NCI-H1930 (cell line): ENCODE measurements around the gene TAF1D.
"Not testable (repeated sequence)": the region's sequence is repeated elsewhere in the genome, so short reads cannot be mapped to it uniquely, and the experiment has no call there.

Experiments
- DNase-seq, 2 experiments: peaks; one replicate each; lab custom pipeline; 2025; lab: John Stamatoyannopoulos, UW

TAF1D gene, protein sequence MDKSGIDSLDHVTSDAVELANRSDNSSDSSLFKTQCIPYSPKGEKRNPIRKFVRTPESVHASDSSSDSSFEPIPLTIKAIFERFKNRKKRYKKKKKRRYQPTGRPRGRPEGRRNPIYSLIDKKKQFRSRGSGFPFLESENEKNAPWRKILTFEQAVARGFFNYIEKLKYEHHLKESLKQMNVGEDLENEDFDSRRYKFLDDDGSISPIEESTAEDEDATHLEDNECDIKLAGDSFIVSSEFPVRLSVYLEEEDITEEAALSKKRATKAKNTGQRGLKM

GRCh38 chr11:93741094-93741881 lies at the start of gene TAF1D, which contains the start of gene C11orf54:
Gene TAF1D, minus strand, starts transcription at chr11:93741495. Its CDS starts 2,191 bp downstream, at chr11:93739304.
Gene C11orf54, plus strand, starts transcription at chr11:93741672. Its CDS starts 5,722 bp downstream, at chr11:93747394.
- DNase-seq = peak; percentile 93 to 98

DNA sequence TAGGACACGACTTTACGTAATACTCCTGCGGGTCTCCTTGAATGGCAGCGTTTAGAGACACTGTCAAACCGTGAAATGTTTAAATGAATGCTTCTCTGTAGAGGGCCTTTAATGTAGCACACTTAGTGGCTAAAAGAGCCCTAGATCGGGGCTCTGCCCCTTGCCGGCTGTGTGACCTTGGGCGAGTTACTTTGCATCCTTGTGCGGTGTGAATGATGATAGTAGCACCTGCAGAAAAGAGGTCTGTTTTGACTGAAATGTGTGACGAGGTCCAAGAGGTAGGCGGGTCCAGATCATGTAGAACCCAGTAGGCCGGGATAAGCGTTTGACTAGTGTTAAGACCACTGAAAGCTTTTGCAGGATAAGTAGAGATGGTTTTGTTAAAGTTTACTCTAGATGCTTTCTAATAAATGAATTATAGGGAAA lies 43.7 kb upstream of the TAF1D start:
- no peak for DNase-seq

- peak; percentile 87 to 88 for DNase-seq
Observed at GRCh38 chr11:93784145-93784934, 43.0 kb upstream of the TAF1D start, which contains the start of gene MED17. Gene MED17, plus strand, starts transcription at chr11:93784282. Its CDS starts 232 bp downstream, at chr11:93784514.

- no peak for DNase-seq
Observed at GRCh38 chr11:93783765-93784144, 42.5 kb upstream of the TAF1D start.

DNA sequence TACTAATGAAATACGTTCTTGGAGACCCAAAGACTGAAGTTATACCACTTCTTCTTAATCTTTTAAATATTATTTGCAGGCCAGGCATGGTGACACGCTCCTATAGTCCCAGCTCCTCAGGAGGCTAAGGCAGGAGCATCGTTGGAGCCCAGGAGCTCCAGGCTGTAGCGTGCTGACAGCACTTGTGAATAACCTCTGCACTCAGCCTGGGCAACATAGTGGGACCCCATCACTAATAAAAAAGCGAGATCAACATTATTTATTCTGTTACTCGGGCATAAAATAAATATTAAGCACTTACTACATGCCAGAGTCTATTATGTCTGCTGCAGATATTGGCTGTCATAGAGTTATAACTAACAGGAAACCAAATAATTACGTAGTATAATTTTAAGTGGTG lies 42.1 kb upstream of the TAF1D start:
- DNase-seq = no peak

- no peak for DNase-seq
Observed at GRCh38 chr11:93775289-93775688, 34.0 kb upstream of the TAF1D start.

DNA sequence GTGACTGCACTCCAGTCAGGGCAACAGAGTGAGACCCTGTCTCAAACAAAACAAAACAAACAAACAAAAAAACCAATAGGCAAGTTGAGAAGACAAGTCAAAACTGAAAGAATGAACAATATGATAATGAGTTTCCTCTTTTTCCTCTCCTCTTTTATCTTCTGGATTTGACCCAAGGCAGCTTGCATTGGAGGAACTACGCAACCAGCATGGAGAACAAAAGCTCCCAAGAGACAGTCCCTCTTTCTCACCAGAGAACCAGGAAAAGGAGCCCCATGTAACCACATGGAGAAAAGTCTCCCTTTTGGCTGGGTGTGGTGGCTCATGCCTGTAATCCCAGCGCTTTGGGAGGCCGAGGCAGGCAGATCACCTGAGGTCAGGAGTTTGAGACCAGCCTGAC lies 33.3 kb upstream of the TAF1D start:
- not testable (repeated sequence) for DNase-seq

DNA sequence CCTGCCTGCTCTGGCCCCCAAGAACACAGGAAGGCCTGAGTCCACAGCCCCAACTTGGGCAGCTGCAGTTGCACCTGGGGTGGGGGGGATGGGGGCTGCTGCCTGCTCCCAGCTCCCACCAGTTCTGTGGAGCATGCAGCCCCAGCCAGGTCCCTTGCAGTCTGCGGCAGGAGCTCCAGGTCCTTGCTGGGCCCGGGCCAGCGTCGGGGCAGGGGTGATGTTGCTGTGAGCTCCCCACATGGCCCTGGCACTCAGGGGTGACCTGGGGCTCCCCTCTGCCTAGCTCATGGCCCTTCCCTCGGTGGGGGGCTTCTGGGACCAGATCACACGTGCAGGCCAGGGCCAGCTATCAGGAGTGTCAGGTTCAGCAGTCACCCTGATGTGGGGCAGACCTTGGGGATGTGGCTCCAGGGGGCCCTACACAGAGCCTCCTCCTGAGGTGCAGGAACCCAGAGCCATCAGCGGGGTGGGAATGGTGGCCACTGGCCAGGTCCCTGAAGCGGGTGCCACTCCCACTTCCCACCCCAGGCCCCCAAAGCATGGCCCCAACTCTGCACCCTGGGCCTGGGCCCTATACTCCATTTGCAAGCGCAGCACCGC lies 32.4 kb upstream of the TAF1D start:
- DNase-seq = no peak

GRCh38 chr11:93773045-93773477 lies 31.8 kb upstream of the TAF1D start:
- no peak for DNase-seq

DNA sequence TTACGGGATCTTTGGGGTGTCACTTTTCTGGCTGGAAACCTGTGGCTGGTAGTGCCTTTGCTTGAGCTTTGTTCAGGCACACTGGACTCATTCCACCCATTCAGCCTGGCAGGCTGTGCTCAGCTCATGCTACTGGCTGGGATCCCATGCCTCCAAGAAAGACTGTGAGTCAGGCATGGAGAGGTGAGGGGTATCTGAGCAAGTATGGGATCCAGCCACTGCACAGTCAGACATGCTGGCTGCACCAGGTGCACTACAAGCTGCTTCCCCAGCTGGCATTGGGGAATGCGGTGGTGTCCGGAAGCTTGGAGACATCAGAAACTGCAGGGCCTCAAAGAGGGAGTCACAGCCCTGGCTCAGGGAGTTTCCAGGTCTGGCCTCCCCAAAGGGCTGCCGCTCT lies 30.8 kb upstream of the TAF1D start:
- no peak for DNase-seq

DNA sequence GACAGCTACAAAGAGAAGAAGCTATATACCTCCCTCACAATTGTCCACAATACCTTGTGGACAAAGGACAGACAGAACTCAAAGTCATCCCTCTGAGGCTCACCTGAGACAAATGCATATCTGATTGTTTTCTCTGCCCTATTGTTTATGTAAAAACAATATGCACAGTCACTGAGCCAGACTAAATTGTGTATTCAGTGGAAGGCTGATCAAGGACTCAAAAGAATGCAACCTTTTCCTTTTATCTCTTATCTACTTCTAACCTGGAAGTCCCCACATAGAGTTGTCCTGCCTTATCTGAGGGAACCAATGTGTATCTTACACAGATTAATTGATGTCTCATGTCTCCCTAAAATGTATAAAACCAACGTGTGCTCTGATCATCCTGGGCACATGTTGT lies 28.9 kb upstream of the TAF1D start:
- no peak for DNase-seq

- no peak for DNase-seq
Observed at GRCh38 chr11:93767018-93767417, 25.7 kb upstream of the TAF1D start.

DNA sequence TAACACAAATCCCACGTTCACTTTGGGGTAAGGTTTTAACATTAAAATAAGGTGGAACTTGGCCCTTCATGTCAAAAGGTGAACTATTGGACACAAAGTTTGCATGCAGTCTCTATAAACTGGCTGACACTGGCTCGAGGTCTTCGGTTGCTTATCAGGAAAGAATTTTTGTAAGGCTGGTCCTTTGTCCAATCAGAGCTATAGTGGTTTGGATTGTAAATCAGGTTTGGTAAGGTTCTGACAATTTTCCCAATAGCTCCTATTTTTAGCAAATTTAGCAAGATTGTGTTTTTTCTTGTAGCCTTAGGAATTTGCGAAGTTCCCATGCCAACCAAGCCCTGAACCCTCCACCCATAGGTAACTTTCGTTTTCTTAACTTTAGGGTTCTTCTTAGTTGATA lies 25.2 kb upstream of the TAF1D start:
- DNase-seq = no peak

DNA sequence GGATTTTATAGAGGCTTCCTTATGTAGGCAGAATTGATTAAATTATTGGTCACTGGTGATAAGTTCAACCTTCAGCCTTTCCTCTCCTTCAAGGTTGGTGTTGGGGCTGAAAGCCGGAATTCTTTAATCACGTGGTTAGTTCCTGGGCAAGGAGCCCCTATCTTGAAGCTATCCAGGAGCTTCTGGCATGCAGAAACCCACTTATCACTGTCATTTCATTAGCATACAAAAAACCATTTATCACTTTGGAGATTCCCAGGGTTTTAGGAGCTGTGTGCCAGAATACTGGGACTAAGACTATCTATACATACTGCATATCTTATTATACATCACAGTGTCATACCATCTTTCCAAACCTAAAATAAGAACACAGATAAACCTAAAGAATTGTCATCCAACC lies 24.3 kb upstream of the TAF1D start:
- DNase-seq = no peak

DNA sequence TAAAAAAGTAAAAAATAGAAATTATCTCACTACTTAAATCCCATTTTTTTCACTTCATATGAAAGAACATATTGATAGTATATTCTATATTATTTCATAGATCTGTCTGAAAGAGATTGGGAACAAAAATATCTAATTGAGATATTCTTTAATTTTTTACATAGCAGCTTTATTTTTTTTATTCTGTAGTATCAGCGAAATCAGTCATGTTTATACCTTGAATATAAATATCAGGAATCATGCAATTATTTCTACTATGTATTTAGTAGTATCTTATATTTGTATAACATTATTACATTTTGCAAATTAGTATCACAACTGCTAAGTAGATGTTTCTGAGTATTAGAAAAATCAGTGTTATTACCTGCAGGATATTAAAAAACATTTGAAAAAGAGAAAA lies 20.6 kb upstream of the TAF1D start:
- no peak for DNase-seq

GRCh38 chr11:93759123-93759522 lies 17.8 kb upstream of the TAF1D start:
- DNase-seq = not testable (repeated sequence)

GRCh38 chr11:93757924-93758865 lies 16.9 kb upstream of the TAF1D start:
- DNase-seq = no peak

DNA sequence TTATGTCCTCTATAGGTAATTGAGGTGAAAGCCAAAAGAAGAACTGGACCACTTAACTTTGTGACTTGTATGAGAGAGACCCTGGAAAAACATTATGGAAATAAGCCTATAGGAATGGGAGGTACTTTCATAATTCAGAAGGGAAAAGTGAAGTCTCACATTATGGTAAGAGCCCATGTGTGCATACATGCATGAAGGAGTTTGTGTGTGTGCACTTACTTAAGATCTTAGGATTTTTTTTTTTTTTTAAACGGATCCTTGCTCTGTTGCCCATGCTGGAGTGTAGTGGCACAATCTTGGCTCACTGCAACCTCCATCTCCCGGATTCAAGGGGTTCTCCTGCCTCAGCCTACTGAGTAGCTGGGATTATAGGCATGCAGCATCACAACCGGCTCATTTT lies 16.0 kb upstream of the TAF1D start:
- no peak for DNase-seq

- no peak for DNase-seq
Observed at GRCh38 chr11:93756748-93757147, 15.5 kb upstream of the TAF1D start.

- DNase-seq = no peak
Observed at GRCh38 chr11:93753241-93753640, 11.9 kb upstream of the TAF1D start.

DNA sequence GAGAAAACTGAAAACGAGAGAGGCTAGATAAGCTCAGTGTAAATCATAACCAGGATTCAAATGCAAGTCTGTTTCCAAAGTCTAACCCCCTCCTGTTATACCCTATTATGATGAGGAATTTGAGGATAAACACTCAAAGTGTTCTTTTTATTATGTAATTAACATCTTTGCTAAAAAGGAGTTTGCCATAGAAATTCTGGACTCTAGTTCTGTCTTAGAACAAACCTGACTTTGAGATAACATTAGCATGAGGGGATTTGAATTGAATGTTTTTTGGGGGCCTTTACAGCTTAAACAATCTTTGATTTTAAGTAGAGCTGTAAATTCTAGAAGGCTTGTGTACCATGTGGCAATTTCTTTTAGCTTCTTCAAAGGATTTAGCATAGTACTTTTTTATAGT lies 9.7 kb upstream of the TAF1D start:
- no peak for DNase-seq
